ENCODE data around the gene RPE. TPM values are rescaled to one million over a fixed set of nuclear protein-coding genes. Genes with fewer than 3 reads are reported as not detected.

The RPE gene
- total RNA-seq, 1 experiment from 2014 or later: 120 TPM

DNA sequence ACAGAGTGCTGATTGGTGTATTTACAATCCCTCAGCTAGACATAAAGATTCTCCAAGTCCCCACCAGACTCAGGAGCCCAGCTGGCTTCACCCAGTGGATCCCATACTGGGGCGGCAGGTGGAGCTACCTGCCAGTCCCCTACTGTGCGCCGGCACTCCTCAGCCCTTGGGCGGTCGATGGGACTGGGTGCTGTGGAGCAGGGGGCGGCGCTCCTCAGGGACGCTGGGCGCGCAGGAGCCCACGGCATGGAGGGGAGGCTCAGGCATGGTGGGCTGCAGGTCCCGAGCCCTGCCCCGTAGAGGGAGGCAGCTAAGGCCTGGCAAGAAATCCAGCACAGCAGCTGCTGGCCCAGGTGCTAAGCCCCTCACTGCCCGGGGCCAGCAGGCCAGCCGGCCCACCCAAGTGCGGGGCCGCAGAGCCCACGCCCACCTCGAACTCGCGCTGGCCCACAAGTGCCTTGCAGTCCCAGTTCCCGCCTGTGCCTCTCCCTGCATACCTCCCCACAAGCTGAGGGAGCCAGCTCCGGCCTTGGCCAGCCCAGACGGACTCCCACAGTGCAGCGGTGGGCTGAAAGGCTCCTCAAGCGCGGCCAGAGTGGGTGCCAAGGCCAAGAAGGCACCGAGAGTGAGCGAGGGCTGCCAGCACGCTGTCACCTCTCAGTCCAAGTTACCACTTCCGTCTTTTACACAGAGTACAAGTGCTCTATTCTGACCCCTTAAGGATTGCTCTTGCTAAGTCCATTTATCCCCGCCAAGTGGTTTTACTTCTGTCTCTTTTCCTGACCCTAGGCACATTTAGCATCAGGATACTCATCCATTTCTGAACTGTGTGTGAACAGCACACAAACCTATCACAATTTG is 1.7 kb upstream of the RPE start:
- DNase-seq (ENCODE audit: low read depth): no peak

DNA sequence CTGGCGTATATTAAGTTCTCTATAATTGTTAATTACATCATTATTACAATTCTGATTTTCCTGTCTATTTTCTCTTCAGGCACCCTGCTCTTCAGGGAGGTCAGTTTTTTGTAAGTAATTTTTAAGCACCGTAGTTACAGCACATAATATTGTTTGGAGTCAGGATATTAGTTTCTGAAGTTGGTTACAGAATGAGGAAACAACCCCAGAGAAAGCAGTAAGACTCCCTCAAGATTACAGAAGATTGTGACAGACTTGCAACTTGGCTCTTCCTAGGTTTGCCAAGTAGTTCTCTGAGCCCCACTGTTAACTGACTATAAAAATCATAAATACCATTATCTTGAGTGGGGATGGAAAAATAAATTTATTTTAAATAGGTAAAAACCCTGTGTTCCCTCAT is 921 bp downstream of the RPE start:
- DNase-seq (ENCODE audit: low read depth): no peak

DNA sequence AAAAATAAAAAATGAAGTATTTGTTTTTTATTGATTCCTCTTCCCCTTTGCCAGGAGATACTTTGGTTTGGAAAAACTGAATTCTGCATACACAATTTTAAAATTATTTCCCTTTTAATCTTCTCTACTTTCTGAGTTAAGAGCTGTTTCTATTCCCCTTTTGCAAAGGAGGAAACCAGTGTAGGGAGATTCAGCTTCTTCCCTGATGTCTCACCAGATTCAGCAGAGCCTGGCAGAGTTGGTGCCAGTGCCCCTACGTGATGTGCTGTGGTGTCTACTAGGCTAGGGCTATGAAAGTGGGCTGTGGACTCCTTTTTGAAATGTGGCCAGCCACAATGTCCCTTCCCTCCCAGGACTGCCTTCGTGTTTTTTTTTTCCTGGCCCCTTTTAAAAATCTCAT is 2.4 kb downstream of the RPE start:
- DNase-seq (ENCODE audit: low read depth): no peak

DNA sequence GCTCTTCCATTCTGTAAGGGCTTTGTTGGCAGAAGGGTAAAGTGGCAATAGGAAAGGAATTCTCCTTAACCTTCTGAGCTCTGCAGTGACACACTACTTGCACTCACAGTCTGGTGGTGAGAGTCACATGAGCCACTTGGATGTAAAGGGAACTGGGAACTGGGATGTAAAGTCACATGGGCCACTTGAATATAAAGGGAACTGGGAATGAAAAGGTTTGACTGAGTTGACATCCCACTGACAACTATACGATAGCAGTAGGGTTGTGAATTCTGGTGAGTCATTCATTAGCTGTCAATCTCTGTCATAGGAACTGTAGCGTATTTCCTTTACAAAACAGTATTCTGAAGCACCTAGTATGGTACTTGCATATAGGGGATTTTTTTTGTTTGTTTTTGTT is 5.5 kb downstream of the RPE start:
- no peak for DNase-seq (ENCODE audit: low read depth)

DNA sequence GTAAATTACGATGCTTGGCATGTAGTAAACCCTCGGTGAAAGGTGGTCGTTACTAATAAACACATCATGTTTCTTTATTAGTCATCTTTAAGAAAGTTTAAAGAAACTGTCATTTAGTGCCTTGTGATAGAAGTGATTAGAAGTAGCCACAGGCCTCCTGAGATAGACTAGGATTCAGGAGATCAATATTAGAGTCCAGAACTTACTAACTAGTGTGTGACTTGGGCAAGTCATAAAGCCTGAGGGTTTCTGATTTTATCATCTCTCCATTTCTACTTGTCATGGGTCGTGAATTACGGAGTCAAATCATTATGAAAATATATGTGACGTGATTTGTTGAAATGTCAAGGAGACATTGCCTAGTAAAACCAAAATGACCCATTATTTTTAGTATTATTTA is 6.7 kb downstream of the RPE start:
- no peak for DNase-seq (ENCODE audit: low read depth)

DNA sequence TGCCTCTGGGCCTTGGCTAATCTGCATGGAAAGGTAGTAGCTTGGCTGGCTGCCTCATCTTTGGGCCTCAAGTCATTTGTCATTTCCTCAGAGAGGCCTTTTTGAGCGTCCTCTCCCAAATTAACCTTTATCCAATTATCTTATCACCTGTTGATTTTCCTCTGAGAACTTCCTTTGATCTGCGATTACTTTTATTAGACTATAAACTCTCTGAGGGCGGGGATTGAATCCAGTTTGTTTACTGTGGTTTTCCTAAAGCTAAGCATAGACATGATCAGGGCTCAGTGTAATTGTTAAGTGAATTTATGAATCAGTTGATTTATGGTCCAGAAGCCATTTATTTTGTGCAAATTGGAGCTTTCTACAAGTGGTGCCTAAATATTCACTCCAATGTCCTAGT is 7.5 kb downstream of the RPE start:
- DNase-seq (ENCODE audit: low read depth): no peak

DNA sequence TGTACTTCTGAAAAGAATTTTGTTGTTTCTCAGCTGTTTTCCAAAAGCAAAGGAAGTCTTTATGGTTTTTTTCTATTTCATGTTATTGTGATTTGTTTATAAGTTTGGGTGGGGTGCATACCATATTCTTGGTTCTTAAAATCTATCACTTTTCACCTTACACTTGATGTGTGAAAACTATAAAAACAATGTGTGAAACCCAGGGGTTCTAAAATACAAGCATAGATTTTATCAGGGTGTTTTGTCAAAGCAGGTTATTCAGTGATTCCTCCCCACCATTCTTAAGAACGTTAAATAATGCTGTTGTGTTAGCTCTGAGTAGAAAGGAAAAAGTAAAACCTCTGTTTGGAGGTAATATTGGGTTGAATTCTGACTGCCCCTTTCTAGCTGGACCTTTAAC is 17.7 kb downstream of the RPE start:
- DNase-seq (ENCODE audit: low read depth): no peak

DNA sequence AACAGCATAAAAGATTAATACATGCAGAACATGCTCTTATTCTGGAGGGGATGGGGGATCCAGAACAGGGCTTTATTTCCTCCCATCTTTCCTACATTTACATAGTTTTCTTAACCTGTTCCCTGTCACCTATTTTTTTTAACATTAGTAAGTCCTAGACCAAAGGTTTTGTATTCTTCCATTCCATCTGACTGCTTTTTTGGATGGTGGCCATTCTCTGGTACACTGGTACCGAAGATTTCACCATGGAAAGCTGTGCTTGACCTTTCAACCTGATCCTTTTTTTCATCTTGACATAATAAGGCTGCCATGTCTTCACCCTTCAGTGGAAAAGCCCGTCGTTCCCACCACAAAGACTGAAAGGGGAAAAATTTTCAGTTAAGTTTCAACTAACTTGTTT is 20.4 kb downstream of the RPE start:
- DNase-seq (ENCODE audit: low read depth): no peak

DNA sequence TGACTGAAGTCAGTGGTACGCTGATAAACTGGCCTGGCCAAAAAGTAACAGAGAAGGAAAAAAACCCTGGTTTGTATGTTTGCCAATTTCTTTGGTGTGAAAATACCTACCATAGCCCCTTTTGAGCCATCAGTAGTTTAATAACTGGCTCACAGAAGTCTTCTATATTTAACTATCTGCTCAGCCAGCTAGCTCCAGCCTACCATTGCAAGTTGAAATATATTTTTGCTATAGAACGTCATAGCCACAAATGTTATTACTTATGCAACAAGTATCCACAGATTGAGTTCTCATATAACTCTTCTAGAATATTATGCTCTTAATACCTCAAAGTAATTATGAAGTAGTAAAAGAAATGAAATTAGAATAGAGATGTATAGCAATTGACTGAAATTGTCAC is 25.2 kb downstream of the RPE start:
- no peak for DNase-seq (ENCODE audit: low read depth)

DNA sequence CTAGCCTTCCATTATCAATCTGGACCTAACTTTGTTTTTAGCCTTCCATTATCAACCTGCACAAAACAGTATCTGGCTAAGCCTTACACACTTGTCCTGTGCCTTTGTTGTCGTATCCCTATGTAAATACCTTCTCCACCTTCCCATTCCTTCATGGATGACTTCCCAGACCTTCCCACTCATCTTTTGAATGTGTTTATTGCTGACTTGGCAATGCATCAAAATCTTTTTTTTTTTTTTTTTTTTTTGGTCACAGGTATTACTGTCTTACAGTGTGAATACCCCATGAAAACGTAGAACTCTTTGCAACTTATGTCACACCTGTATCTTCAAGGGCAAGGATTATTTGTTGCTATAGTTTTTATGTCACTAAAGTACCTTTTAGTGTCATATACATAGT is 25.7 kb downstream of the RPE start:
- DNase-seq (ENCODE audit: low read depth): no peak

DNA sequence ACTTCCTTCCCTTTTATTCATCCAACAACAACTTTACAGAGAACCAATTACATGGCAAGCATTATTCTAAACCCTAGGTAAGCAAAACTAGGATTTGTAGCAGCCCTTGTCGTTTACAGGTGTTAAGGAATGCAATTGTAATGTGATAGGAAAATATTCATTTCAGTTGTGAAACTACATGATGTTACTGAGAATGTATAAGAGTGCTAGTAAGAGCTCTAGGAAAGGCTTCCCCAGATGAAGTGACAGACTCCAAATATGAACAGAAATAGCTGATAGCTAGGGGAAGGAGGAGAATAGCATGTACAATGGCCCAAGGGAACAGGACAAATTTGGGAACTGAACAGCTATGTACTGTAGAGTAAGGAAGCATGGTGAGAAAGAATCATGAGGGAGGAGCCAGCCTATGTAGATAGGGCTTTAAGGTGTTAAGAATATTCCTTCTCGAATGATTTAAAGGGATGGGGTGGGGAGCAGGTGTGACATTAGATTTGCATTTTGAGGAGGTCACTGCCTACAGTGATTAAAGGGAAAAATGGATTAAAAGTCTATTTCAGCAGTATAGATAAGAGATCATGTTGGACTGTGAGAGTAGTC is 31.7 kb downstream of the RPE start:
- no peak for DNase-seq (ENCODE audit: low read depth)

DNA sequence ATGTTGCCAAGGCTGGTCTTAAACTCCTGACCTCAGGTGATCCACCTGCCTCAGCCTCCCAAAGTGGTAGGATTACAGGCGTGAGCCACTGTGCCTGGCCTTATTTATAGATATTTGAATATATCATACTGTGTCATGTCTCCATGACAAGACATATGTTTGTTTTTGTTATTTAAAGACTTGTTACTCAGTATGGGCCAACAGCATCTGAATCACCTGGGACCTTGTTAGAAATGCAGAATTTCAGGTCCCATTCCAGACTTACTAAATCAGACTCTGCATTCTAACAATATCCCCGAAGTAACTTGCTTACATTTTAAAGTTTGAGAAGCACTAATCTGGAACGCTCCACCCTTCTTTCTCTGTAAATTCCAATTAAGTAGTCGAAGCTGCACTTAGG is 33.2 kb downstream of the RPE start:
- no peak for DNase-seq (ENCODE audit: low read depth)

DNA sequence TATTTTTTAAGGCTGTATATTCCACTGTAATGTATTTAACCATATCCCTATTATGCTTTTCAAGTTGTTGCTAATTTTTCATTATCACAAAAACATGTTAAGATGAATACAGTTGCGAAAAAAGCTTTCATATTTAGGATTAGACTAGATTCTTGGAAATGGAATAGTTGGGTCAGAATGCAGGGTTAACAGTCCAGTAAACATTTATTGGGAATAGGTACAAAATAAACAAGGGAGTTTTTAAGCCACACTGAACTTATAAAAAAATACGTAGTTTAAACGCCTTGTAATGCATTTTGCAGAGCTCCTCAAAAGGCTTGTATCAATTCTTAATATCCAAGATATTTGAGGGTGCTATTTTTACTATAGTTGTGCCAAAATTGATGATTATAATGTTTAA is 35.6 kb downstream of the RPE start:
- no peak for DNase-seq (ENCODE audit: low read depth)

DNA sequence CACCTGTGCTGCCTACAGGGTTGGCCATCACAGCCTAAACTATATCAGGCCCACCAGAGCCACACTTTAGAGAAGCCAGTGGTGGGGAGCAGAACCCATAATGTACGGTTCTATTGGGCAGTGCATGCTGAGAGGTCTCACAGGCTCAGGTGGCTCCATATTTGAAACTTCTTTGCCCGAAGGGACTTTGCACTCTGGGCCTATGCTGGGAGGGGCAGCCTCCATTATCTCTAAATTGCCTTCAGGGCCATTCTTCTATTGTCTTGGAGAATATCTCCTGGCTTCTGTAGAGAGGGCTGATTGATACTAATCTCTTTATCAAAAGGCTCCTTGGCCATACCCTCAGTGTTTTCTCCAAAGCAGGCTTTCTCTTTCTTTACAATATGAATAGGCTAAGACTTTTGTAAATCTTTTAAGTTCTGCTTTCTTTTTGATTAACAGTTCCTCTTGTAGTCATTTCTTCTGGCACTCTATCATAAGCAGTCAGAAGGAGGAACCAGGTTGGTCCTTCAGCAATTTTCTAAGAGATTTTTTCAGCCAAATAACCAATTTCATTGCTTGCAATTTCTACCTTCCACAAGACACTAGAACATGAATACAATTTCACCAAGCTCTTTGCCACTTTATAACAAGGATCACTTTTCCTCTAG is 44.5 kb downstream of the RPE start:
- DNase-seq (ENCODE audit: low read depth): no peak

DNA sequence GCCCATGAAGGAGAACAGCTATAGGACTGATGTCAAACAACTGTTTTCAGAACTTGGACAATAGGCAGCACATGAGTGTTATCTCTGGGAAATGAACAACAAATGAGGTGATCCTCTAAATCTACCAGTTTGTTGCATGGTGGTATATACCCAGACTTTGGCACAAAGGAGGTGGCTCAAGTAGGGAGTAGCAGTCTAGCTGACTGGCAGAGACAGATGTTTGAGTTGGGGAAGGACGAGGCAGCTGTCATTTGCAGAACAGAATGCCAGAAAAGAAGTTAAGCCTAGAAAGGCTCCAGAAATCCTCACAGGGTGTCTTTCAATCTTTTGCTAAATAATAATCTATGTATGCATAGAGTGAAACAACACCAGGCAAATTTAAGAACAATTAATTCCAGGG is 47.4 kb downstream of the RPE start:
- no peak for DNase-seq (ENCODE audit: low read depth)

DNA sequence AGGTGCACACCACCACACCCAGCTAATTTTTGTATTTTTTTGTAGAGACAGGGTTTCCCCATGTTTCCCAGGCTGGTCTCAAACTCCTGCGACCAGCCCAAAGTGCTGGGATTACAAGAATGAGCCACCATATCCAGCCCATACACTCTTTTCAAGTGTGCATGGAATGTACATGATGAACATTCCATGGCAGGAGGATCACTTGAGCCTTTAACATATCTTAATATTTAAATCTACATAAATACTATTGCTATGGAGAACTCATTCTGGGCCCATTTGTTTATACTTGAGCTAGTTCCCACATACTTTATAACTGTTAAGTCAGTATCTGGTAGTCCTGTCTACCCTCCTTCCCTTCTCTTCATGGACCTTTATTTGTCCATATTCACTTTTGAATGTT is 48.4 kb downstream of the RPE start:
- no peak for DNase-seq (ENCODE audit: low read depth)

DNA sequence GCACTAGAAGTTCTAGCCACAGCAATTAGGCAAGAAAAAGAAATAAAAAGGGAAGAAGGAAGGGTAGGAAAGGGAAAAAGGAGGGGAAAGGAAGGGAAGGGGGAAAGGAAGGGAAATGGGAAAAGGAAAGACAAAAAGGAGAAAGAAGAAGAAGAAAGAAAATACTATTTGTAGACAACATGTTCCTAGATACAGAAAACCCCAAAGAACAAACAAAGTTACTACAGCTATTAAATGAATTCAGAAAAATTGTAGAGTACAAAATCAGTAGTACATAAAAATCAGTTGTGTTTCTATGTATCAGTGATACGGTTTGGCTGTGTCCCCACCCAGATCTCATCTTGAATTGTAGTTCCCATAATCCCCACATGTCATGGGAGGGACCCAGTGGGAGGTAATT is 52.3 kb downstream of the RPE start:
- no peak for DNase-seq (ENCODE audit: low read depth)

DNA sequence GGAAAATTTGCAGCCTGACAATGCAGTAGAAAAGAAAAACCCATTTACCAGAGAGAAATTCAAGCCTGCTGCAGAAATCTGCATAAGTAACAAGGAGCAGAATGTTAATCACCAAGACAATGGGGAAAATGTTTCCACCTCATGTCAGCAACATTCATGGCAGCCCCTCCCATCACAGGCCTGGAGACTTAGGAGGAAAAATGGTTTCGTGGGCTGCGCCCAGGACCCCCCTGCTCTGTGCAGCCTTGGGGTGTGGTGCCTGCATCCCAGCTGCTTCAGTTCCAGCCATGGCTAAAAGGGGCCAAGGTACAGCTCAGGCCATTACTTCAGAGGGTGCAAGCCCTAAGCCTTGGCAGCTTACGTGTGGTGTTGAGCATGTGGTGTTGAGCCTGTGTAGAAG is 53.4 kb downstream of the RPE start:
- DNase-seq (ENCODE audit: low read depth): no peak

DNA sequence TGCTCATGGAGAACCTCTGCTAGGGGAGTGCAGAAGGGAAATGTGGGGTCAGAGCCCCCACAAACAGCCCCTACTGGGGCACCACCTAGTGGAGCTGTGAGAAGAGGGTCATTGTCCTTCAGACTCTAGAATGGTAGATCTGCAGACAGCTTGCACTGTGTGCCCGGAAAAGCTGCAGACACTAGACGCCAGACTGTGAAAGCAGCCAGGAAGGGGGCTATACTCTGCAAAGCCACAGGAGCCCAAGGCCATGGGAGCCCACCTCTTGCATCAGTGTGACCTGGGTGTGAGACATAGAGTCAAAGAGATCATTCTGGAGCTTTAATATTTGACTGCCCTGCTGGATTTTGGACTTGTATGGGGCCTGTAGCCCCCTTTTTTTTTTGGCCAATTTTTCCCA is 60.9 kb downstream of the RPE start:
- DNase-seq (ENCODE audit: low read depth): no peak
